Vagina (tissue), 2 donors: ENCODE data around the gene FRMPD1. TPM values are rescaled to one million over a fixed set of nuclear protein-coding genes. Genes with fewer than 3 reads are reported as not detected.

Source experiments
- DNase-seq, 2 donors: peaks; one replicate each; pipeline ENCODE4 v3.0.0-alpha.2; 2017; ENCODE audit errors: extremely low spot score in 2 of 2
- H3K27ac ChIP-seq: fragments of 200-600 bp; sonication (generic); one replicate; pipeline ENCODE4 v1.5.1; 2019
- H3K27me3 ChIP-seq: fragments of 200-600 bp; sonication (generic); one replicate; pipeline ENCODE4 v1.5.1; 2019
- H3K36me3 ChIP-seq, 2 donors: fragments of 200-600 bp; sonication (generic); one replicate each; pipeline ENCODE4 v1.5.1; 2017 to 2019
- H3K4me1 ChIP-seq: fragments of 200-600 bp; sonication (generic); one replicate; pipeline ENCODE4 v1.5.1; 2019
- H3K4me3 ChIP-seq, 2 donors: fragments of 200-600 bp; sonication (generic); 1 replicate in 1 of 2; 2 replicates in 1 of 2; pipeline ENCODE4 v1.5.1; 2016 to 2019
- H3K9me3 ChIP-seq: fragments of 200-600 bp; sonication (generic); one replicate; pipeline ENCODE4 v1.5.1; 2019
- CTCF ChIP-seq, 3 experiments: fragments of 450-650 bp in 2 of 3; fragments of 200-600 bp in 1 of 3; sonication (generic) in 1 of 3; IDR thresholded peaks; one replicate each; pipeline ENCODE4 v1.5.1; 2017 to 2019; ENCODE audit warnings: antibody characterized with exemption in 3 of 3, mild to moderate bottlenecking in 2 of 3, moderate library complexity in 2 of 3
- POLR2A ChIP-seq, 2 donors: fragments of 450-650 bp; IDR thresholded peaks; one replicate each; pipeline ENCODE4 v1.6.1; 2017; ENCODE audit warnings: antibody characterized with exemption in 2 of 2, mild to moderate bottlenecking in 2 of 2, moderate library complexity in 2 of 2
- POLR2AphosphoS5 ChIP-seq, 2 donors: sonication (generic); formaldehyde crosslinking; IDR thresholded peaks; one replicate each; pipeline ENCODE4 v1.9.0; 2017; ENCODE audit warnings: antibody characterized with exemption in 2 of 2, mild to moderate bottlenecking in 2 of 2, low read depth in 1 of 2; ENCODE audit not compliant: insufficient read depth in 1 of 2
- intact Hi-C: fragments of 100-400 bp; cut with DNase I; formaldehyde crosslinking; loops from one replicate; pipeline ENCODE4 v1.15.1; 2023
- total RNA-seq: library from RNA; depleted of rRNA; stranded (reverse); fragments of >200 nt; gene quantifications from one replicate; pipeline ENCODE4 v1.2.3, GENCODE V29; 2016

FRMPD1 gene
- total RNA-seq, 1 donor from 2014 or later = 0.98 TPM

- Histone ChIP-seq H3K9me3 (no peaks in the 10 kb centered on the region), H3K4me1 (no peaks in the 10 kb centered on the region), H3K27ac (no peak overlapping the region), H3K36me3 (no peaks in the 10 kb centered on the region), H3K4me3 (no peak overlapping the region), H3K27me3 (no peaks in the 10 kb centered on the region)
- intact Hi-C loops = no loop called here
- no peak for DNase-seq
- TF ChIP-seq CTCF (IDR thresholded peaks at IDR 0.05) = no peak
- no peak for TF ChIP-seq POLR2A (IDR thresholded peaks at IDR 0.05)
- no peak for TF ChIP-seq POLR2AphosphoS5 (IDR thresholded peaks at IDR 0.05; ENCODE audit: insufficient read depth in 1 of 2, low read depth in 1 of 2)
Observed at GRCh38 chr9:37625036-37625757, 25.6 kb upstream of the FRMPD1 start.

- no peak overlapping the region for H3K4me3 ChIP-seq
- no peak for TF ChIP-seq CTCF (IDR thresholded peaks at IDR 0.05)
- no peak for TF ChIP-seq POLR2A (IDR thresholded peaks at IDR 0.05)
- TF ChIP-seq POLR2AphosphoS5 (IDR thresholded peaks at IDR 0.05; ENCODE audit: insufficient read depth in 1 of 2, low read depth in 1 of 2) = no peak
- H3K27ac ChIP-seq = no peak overlapping the region
- H3K9me3 ChIP-seq = no peaks in the 10 kb centered on the region
- intact Hi-C loops = no loop called here
- DNase-seq = no peak
- H3K4me1 ChIP-seq = no peaks in the 10 kb centered on the region
- no peaks in the 10 kb centered on the region for H3K27me3 ChIP-seq
- H3K36me3 ChIP-seq = no peaks in the 10 kb centered on the region
Observed at GRCh38 chr9:37625758-37626147, 25.0 kb upstream of the FRMPD1 start.

GRCh38 chr9:37626708-37627292, 24.0 kb upstream of the FRMPD1 start:
- Histone ChIP-seq H3K4me3 (no peak overlapping the region), H3K4me1 (no peaks in the 10 kb centered on the region), H3K36me3 (no peaks in the 10 kb centered on the region), H3K9me3 (no peaks in the 10 kb centered on the region), H3K27ac (no peak overlapping the region), H3K27me3 (no peaks in the 10 kb centered on the region)
- intact Hi-C loops = no loop called here
- TF ChIP-seq POLR2AphosphoS5 (IDR thresholded peaks at IDR 0.05; ENCODE audit: insufficient read depth in 1 of 2, low read depth in 1 of 2) (no peak), POLR2A (IDR thresholded peaks at IDR 0.05) (no peak), CTCF (IDR thresholded peaks at IDR 0.05) (no peak)
- no peak for DNase-seq

- intact Hi-C loops = no loop called here
- Histone ChIP-seq H3K36me3 (no peaks in the 10 kb centered on the region), H3K4me1 (no peaks in the 10 kb centered on the region), H3K9me3 (no peaks in the 10 kb centered on the region), H3K27me3 (no peaks in the 10 kb centered on the region), H3K27ac (no peak overlapping the region), H3K4me3 (no peak overlapping the region)
- DNase-seq = no peak
- TF ChIP-seq CTCF (IDR thresholded peaks at IDR 0.05) (no peak), POLR2AphosphoS5 (IDR thresholded peaks at IDR 0.05; ENCODE audit: insufficient read depth in 1 of 2, low read depth in 1 of 2) (no peak), POLR2A (IDR thresholded peaks at IDR 0.05) (no peak)
Observed at GRCh38 chr9:37632479-37632878, 18.3 kb upstream of the FRMPD1 start.

GRCh38 chr9:37635808-37636207, 14.9 kb upstream of the FRMPD1 start:
- Histone ChIP-seq H3K4me3 (no peak overlapping the region), H3K9me3 (no peaks in the 10 kb centered on the region), H3K4me1 (no peaks in the 10 kb centered on the region), H3K36me3 (no peaks in the 10 kb centered on the region), H3K27ac (no peak overlapping the region), H3K27me3 (no peaks in the 10 kb centered on the region)
- no peak for DNase-seq
- intact Hi-C loops = no loop called here
- no peak for TF ChIP-seq POLR2AphosphoS5 (IDR thresholded peaks at IDR 0.05; ENCODE audit: insufficient read depth in 1 of 2, low read depth in 1 of 2)
- no peak for TF ChIP-seq POLR2A (IDR thresholded peaks at IDR 0.05)
- TF ChIP-seq CTCF (IDR thresholded peaks at IDR 0.05) = no peak
